ENCODE results near the gene ZNF423.

DNA sequence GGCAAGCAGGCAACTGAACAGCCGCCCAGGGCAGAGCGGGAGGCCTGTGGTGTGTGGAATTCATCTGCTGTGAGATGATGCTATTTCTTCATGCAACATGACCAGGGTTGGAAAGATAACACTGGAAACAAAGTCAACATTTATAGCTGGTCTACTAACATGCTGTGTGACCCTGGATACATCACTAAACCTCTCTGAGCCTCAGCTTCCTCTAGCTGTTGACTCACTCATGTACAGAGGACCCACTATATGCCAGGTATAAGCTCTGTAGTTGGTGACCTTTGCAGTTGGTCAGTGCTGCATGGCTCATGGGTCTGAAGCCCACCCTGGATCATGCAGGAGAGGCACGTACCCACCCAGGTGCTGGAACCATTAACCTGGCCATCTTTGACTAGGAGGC is 180.9 kb downstream of the ZNF423 start:
- TF ChIP-seq, protein P1, sequence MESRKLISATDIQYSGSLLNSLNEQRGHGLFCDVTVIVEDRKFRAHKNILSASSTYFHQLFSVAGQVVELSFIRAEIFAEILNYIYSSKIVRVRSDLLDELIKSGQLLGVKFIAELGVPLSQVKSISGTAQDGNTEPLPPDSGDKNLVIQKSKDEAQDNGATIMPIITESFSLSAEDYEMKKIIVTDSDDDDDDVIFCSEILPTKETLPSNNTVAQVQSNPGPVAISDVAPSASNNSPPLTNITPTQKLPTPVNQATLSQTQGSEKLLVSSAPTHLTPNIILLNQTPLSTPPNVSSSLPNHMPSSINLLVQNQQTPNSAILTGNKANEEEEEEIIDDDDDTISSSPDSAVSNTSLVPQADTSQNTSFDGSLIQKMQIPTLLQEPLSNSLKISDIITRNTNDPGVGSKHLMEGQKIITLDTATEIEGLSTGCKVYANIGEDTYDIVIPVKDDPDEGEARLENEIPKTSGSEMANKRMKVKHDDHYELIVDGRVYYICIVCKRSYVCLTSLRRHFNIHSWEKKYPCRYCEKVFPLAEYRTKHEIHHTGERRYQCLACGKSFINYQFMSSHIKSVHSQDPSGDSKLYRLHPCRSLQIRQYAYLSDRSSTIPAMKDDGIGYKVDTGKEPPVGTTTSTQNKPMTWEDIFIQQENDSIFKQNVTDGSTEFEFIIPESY (IDR thresholded peaks at IDR 0.05; ENCODE audit: borderline replicate concordance, low read depth): no peak
- TF ChIP-seq, protein P2, sequence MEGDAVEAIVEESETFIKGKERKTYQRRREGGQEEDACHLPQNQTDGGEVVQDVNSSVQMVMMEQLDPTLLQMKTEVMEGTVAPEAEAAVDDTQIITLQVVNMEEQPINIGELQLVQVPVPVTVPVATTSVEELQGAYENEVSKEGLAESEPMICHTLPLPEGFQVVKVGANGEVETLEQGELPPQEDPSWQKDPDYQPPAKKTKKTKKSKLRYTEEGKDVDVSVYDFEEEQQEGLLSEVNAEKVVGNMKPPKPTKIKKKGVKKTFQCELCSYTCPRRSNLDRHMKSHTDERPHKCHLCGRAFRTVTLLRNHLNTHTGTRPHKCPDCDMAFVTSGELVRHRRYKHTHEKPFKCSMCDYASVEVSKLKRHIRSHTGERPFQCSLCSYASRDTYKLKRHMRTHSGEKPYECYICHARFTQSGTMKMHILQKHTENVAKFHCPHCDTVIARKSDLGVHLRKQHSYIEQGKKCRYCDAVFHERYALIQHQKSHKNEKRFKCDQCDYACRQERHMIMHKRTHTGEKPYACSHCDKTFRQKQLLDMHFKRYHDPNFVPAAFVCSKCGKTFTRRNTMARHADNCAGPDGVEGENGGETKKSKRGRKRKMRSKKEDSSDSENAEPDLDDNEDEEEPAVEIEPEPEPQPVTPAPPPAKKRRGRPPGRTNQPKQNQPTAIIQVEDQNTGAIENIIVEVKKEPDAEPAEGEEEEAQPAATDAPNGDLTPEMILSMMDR (IDR thresholded peaks at IDR 0.05): no peak
